Measurements from ENCODE around the gene PDE10A. TPM values are rescaled to one million over a fixed set of nuclear protein-coding genes. Genes with fewer than 3 reads are reported as not detected.

PDE10A gene
- total RNA-seq, 6 donors from 2014 or later: 0.89 to 4.9 (median 1.4) TPM

GRCh38 chr6:165404296-165404695 lies 258.7 kb downstream of the PDE10A start:
- no peak for TF ChIP-seq POLR2AphosphoS5 (IDR thresholded peaks at IDR 0.05)

GRCh38 chr6:165403006-165403595 lies 259.9 kb downstream of the PDE10A start:
- Histone ChIP-seq H3K4me1 (no peaks in the 10 kb centered on the region), H3K4me3 (no peak overlapping the region), H3K27ac (no peak overlapping the region), H3K27me3 (no peaks in the 10 kb centered on the region), H3K36me3 (no peaks in the 10 kb centered on the region), H3K9me3 (no peaks in the 10 kb centered on the region)
- no peak for DNase-seq
- ATAC-seq (ENCODE audit: low FRiP score in 2 of 2): no peak
- 91% methylated on average over 7 of the region's 7 CpGs for WGBS, 2 donors
- TF ChIP-seq EP300 (IDR thresholded peaks at IDR 0.05) (no peak), POLR2AphosphoS5 (IDR thresholded peaks at IDR 0.05) (no peak), POLR2A (IDR thresholded peaks at IDR 0.05) (no peak), CTCF (IDR thresholded peaks at IDR 0.05) (no peak)

More at GRCh38 chr6:165404296-165404695, 258.7 kb downstream of the PDE10A start:
- WGBS, 2 donors: 85 to 95% methylated on average over 2 of the region's 2 CpGs
- no peaks in the 10 kb centered on the region for H3K4me1 ChIP-seq
- no peak overlapping the region for H3K27ac ChIP-seq
- no peaks in the 10 kb centered on the region for H3K27me3 ChIP-seq
- H3K9me3 ChIP-seq: no peaks in the 10 kb centered on the region
- ATAC-seq (ENCODE audit: low FRiP score in 2 of 2) (no peak), DNase-seq (no peak)
- no peak overlapping the region for H3K4me3 ChIP-seq
- no peaks in the 10 kb centered on the region for H3K36me3 ChIP-seq

GRCh38 chr6:165401092-165401491 lies 261.9 kb downstream of the PDE10A start:
- no peaks in the 10 kb centered on the region for H3K27me3 ChIP-seq
- no peak for TF ChIP-seq CTCF (IDR thresholded peaks at IDR 0.05)
- TF ChIP-seq POLR2A (IDR thresholded peaks at IDR 0.05): no peak
- TF ChIP-seq POLR2AphosphoS5 (IDR thresholded peaks at IDR 0.05): no peak
- no peak for TF ChIP-seq EP300 (IDR thresholded peaks at IDR 0.05)
- H3K36me3 ChIP-seq: no peaks in the 10 kb centered on the region
- H3K27ac ChIP-seq: no peak overlapping the region
- no peaks in the 10 kb centered on the region for H3K4me1 ChIP-seq
- H3K4me3 ChIP-seq: no peak overlapping the region
- H3K9me3 ChIP-seq: no peaks in the 10 kb centered on the region
- DNase-seq (no peak), ATAC-seq (ENCODE audit: low FRiP score in 2 of 2) (no peak)
- 79 to 84% methylated on average over 2 of the region's 2 CpGs for WGBS, 2 donors

- H3K27me3 ChIP-seq: no peaks in the 10 kb centered on the region
- H3K9me3 ChIP-seq: no peaks in the 10 kb centered on the region
- ATAC-seq (ENCODE audit: low FRiP score in 2 of 2) (no peak), DNase-seq (no peak)
- no peak overlapping the region for H3K4me3 ChIP-seq
- H3K27ac ChIP-seq: no peak overlapping the region
- 87 to 89% methylated on average over 6 of the region's 6 CpGs for WGBS, 2 donors
- H3K4me1 ChIP-seq: no peaks in the 10 kb centered on the region
- no peaks in the 10 kb centered on the region for H3K36me3 ChIP-seq
- no peak for TF ChIP-seq POLR2AphosphoS5 (IDR thresholded peaks at IDR 0.05)
- no peak for TF ChIP-seq CTCF (IDR thresholded peaks at IDR 0.05)
- no peak for TF ChIP-seq POLR2A (IDR thresholded peaks at IDR 0.05)
- no peak for TF ChIP-seq EP300 (IDR thresholded peaks at IDR 0.05)
These were observed 272.6 kb downstream of the PDE10A start for GRCh38 chr6:165390475-165390874.

- H3K36me3 ChIP-seq: no peaks in the 10 kb centered on the region
- 85 to 92% methylated on average over 3 of the region's 3 CpGs for WGBS, 2 donors
- no peak overlapping the region for H3K4me3 ChIP-seq
- H3K4me1 ChIP-seq: no peaks in the 10 kb centered on the region
- H3K9me3 ChIP-seq: no peaks in the 10 kb centered on the region
- H3K27ac ChIP-seq: no peak overlapping the region
- no peak for ATAC-seq (ENCODE audit: low FRiP score in 2 of 2)
- no peaks in the 10 kb centered on the region for H3K27me3 ChIP-seq
- DNase-seq: no peak
- TF ChIP-seq POLR2A (IDR thresholded peaks at IDR 0.05): no peak
- no peak for TF ChIP-seq CTCF (IDR thresholded peaks at IDR 0.05)
- no peak for TF ChIP-seq EP300 (IDR thresholded peaks at IDR 0.05)
- TF ChIP-seq POLR2AphosphoS5 (IDR thresholded peaks at IDR 0.05): no peak
These were observed 273.5 kb downstream of the PDE10A start for GRCh38 chr6:165389534-165389933.
